SK-MEL-5 (cell line): ENCODE data around the gene FCER2. TPM values are rescaled to one million over a fixed set of nuclear protein-coding genes. Genes with fewer than 3 reads are reported as not detected.
"Not testable (repeated sequence)": the region's sequence is repeated elsewhere in the genome, so short reads cannot be mapped to it uniquely, and the experiment has no call there.

Experiments
- DNase-seq: peaks from one replicate; pipeline ENCODE4 v3.0.0-alpha.2; 2016; ENCODE audit warnings: low read depth, low spot score
- in situ Hi-C: cut with HindIII; loops from 2 replicates; pipeline ENCODE4 v1.10.0; 2016; ENCODE audit warnings: low sequenced_read_pairs, high pct_unique_total_duplicates, low pct_unique_long_range_greater_than_20kb
- total RNA-seq: library from RNA; depleted of rRNA; stranded (reverse); fragments of >200 nt; shearing (Covaris generic); gene quantifications from 2 replicates; pipeline ENCODE4 v1.2.3, GENCODE V29; 2014; rRNA removed

FCER2 gene
- total RNA-seq, 1 experiment from 2014 or later = not detected

DNA sequence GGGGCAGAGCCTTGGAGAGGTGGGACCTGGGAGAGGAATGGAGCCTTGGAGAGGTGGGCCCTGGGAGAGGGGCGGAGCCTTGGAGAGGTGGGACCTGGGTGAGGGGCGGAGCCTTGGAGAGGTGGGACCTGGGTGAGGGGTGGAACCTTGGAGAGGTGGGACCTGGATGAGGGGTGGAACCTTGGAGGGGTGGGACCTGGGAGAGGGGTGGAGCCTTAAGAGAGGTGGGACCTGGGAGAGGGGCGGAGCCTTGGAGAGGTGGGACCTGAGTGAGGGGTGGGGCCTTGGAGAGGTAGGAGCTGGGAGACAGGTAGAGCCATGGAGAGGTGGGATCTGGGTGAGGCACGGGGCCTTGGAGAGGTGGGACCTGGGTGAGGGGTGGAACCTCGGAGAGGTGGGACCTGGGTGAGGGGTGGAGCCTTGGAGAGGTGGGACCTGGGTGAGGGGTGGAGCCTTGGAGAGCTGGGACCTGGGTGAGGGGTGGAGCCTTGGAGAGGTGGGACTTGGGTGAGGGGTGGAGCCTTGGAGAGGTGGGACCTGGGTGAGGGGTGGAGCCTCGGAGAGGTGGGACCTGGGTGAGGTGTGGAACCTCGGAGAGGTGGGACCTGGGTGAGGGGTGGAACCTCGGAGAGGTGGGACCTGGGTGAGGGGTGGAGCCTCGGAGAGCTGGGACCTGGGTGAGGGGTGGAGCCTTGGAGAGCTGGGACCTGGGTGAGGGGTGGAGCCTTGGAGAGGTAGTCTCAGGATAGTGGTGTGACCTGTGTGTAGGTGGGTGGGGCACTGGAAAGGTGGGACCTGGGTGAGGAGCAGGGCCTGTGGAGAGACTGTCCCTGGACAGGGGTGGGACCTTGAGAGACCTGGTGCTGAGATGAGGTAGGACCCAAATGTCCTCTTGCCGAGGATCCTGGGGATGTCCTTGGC, 58.0 kb downstream of the FCER2 start:
- DNase-seq = peak; percentile 42
- in situ Hi-C loops = not testable (repeated sequence)

DNA sequence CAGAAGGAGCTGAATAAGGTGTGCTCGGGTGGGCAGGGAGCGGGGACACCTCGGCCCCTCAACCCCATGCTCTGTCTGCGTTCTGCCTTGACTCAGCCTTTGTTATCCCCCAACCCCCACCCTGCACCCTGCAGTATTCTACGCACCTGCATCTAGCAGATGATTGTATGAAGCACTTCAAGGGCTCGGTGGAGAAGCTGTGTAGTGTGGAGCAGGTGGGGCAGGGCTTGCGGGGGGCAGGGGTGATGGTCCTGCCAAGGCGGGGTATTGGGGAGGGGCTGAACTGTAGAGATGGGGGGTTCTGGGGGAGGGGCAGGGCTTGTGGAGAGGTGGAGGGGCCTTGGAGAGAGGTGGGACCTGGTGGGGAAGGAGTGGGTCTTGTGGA, 58.9 kb downstream of the FCER2 start:
- in situ Hi-C loops = no loop called here
- DNase-seq = no peak

DNA sequence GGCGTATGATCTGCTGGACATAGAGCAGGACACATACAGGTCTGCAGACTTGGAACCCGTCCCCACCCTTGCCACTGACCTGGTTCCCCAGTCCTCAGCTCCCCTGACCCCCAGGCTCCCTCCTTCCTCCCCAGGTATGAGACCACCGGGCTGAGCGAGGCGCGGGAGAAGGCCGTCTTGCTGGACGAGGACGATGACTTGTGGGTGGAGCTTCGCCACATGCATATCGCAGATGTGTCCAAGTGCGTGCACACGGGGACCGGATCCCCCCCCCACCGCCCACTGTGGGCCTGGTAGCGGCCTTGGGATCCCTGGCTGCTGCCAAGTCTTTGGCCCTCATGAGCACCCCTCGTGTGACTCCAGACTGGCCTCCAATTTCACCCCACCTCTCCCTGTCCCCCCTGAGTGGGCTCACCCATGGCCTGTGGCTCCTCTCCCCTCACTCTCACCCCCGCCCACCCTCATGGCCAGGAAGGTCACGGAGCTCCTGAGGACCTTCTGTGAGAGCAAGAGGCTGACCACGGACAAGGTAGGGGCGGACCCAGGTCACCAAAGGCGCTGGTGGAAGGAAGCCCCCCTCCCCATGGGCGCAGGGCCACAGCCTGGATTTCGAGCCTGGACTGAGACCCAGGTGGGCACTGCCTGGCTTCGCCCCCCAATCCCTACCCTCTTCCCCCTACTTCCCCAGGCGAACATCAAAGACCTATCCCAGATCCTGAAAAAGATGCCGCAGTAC, 59.5 kb downstream of the FCER2 start:
- in situ Hi-C loops = no loop called here
- DNase-seq = no peak

DNA sequence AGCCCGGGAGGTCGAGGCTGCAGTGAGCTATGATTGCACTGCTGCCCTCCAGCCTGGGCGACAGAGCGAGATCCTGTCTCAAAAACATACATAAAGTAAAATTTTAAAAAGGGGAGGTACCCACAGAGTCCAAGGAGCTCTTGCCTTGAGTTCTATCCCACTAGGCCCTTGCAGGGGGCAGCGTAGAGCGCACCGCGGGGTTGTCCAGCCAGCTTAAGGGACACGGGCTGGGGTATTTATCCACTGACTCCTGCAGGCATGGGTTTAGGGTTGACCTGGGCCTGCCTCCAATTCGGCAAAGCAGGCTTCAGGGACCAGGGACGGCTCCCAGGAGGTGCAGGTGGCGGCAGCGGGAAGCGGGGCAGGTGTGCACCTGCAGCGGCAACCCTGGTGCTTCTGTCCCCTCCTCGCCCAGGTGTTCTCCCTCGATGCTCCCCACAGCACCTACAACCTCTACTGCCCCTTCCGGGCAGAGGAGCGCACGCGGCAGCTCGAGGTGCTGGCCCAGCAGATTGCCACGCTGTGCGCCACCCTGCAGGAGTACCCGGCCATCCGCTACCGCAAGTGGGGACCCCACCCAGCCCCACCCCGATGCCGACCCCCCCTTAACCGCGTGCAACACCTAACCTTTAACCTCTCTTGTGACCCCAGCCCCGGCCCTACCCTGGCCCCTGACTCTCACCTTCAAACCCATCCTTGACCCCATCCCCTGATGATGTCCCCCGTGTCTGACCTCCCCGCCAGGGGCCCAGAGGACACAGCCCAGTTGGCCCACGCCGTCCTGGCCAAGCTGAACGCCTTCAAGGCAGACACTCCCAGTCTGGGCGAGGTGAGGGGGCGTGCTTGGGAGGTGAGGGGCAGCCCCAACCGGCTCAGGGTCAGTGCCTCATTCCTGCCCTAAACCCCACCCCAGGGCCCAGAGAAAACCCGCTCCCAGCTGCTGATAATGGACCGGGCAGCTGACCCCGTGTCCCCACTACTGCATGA, 60.3 kb downstream of the FCER2 start:
- no peak for DNase-seq
- in situ Hi-C loops = no loop called here

DNA sequence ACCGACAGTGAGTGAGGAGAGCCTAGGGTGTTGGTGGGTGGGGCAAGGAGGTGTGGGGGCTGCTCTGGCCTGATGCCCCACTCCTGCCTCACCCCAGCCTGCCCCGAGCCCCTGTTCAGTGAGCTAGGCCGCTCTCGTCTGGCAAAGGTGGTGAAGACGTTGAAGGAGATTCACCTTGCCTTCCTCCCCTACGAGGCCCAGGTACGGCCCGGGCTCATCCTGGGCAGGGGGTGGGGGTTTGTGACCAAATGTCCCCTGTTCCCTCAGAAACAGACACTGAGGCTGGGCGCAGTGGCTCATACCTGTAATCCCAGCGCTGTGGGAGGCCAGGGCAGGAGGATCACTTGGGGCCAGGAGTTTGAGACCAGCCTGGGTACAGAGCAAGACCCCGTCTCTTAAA, 61.1 kb downstream of the FCER2 start:
- in situ Hi-C loops = no loop called here
- no peak for DNase-seq

DNA sequence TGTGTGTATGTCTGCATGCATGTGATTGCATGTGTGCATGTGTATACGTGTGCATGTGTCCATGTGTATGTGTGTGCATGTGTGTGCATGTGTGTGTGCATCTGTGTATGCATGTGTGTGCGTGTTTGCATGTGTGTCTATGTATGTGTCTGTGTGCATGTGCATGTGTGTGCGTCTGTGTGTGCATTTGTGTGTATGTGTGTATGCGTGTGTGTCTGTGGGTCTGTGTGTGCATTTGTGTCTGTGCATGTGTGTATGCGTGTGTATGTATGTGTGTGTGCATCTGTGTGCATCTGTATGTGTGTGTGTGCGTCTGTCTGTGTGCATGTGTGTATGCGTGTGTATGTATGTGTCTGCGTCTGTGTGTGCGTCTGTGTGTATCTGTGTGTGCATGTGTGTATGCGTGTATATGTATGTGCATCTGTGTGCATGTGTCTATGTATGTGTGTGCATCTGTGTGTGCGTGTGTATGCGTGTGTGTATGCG, 62.0 kb downstream of the FCER2 start:
- in situ Hi-C loops = no loop called here
- no peak for DNase-seq

DNA sequence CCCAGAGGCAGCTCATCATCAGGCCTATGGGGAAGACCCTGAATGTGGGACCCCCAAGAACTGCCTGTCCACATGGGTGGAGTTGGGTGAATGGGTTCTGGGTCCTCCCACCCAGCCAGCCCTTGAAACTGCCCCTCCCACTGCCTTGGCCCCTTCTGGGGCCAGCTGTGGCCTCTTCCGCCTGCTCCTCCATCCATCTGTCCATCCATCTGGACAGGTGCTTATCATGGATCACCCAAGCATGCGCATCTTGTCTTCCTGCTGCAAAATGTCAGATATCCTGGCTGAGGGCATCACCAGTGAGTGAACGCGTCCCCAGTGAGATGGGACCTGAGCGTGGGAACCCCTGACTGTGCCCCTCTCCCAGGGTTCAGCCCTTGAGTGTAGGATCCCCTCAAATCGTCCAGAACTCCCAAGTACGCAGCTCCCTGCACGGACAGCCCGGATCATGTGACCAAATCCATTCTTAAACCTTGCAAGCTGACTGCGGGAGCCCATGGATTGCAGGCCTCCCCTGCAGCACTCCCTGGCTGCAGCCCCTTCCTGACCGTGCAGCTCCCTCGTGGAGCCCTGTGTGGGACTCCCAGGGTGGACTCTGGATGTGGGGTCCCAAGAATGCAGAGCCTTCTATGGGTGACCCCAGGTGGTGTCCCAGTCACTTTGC, 63.0 kb downstream of the FCER2 start:
- in situ Hi-C loops = no loop called here

More for the DNA sequence above, 63.0 kb downstream of the FCER2 start:
- no peak for DNase-seq

Other genes with a start within 250 kb of the FCER2 start
- gene PEX11G, start 213.1 kb downstream of the FCER2 start, total RNA-seq = 1.1 and 1.2 TPM in 2 replicates
- 17.7 and 18.7 TPM in 2 replicates for gene ZNF358, start 186.0 kb downstream of the FCER2 start, total RNA-seq
- 9.5 and 10.0 TPM in 2 replicates for gene MCOLN1, start 179.5 kb downstream of the FCER2 start, total RNA-seq
- gene PNPLA6, start 166.4 kb downstream of the FCER2 start, total RNA-seq = 35.9 and 40.0 TPM in 2 replicates
- gene CAMSAP3, start 106.3 kb downstream of the FCER2 start, total RNA-seq = 0.24 and 0.48 TPM in 2 replicates
- gene XAB2, start 72.6 kb downstream of the FCER2 start, total RNA-seq = 21.5 and 25.1 TPM in 2 replicates
- 29.4 and 31.8 TPM in 2 replicates for gene PET100, start 72.3 kb downstream of the FCER2 start, total RNA-seq
- not detected in 2 replicates for gene PCP2, start 68.4 kb downstream of the FCER2 start, total RNA-seq
- 1.0 and 1.3 TPM in 2 replicates for gene STXBP2, start 65.0 kb downstream of the FCER2 start, total RNA-seq
- gene RETN, start 33.1 kb downstream of the FCER2 start, total RNA-seq = not detected in 2 replicates
- not detected in 2 replicates for gene MCEMP1, start 25.0 kb downstream of the FCER2 start, total RNA-seq
- 37.5 and 54.0 TPM in 2 replicates for gene TRAPPC5, start 21.3 kb downstream of the FCER2 start, total RNA-seq
- not detected in 2 replicates for gene CLEC4G, start 30.0 kb upstream of the FCER2 start, total RNA-seq
- gene CD209, start 45.4 kb upstream of the FCER2 start, total RNA-seq = not detected in 2 replicates
- not detected in 2 replicates for gene CLEC4M, start 61.1 kb upstream of the FCER2 start, total RNA-seq
- gene EVI5L, start 128.1 kb upstream of the FCER2 start, total RNA-seq = 4.8 and 7.2 TPM in 2 replicates
- gene PRR36, start 172.3 kb upstream of the FCER2 start, total RNA-seq = 0.72 TPM in 1 of 2 replicates, not detected in the other
- 0.08 TPM in 1 of 2 replicates, not detected in the other for gene LRRC8E, start 186.4 kb upstream of the FCER2 start, total RNA-seq
- gene MAP2K7, start 201.7 kb upstream of the FCER2 start, total RNA-seq = 5.7 and 6.4 TPM in 2 replicates
- not detected in 2 replicates for gene TGFBR3L, start 212.7 kb upstream of the FCER2 start, total RNA-seq
- 16.7 and 21.5 TPM in 2 replicates for gene SNAPC2, start 218.2 kb upstream of the FCER2 start, total RNA-seq
- 0.37 and 0.42 TPM in 2 replicates for gene CTXN1, start 224.0 kb upstream of the FCER2 start, total RNA-seq
- 71.4 and 76.4 TPM in 2 replicates for gene TIMM44, start 241.5 kb upstream of the FCER2 start, total RNA-seq